Measurements from ENCODE around the gene MAN2B1.

MAN2B1 gene

DNA sequence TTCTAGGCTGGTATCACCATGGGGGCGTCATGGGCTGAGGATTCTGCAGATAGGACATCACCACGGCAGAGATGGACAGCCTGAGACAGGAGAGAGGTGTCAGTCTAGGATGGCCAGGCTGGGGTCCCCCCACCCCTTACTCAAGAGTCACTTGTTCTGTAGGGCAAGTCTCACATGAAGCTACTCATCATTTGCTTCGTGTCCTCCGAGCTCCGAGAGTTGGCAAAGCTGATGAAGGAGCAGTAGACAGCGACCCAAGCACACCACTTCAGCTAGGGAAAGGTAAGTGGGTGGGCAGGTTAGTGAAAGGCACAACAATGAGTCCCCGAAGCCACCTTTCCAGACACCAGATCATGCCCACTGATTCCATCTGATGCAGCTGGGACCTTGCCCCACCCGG, 1.8 kb upstream of the MAN2B1 start:
- TF ChIP-seq, protein P1, sequence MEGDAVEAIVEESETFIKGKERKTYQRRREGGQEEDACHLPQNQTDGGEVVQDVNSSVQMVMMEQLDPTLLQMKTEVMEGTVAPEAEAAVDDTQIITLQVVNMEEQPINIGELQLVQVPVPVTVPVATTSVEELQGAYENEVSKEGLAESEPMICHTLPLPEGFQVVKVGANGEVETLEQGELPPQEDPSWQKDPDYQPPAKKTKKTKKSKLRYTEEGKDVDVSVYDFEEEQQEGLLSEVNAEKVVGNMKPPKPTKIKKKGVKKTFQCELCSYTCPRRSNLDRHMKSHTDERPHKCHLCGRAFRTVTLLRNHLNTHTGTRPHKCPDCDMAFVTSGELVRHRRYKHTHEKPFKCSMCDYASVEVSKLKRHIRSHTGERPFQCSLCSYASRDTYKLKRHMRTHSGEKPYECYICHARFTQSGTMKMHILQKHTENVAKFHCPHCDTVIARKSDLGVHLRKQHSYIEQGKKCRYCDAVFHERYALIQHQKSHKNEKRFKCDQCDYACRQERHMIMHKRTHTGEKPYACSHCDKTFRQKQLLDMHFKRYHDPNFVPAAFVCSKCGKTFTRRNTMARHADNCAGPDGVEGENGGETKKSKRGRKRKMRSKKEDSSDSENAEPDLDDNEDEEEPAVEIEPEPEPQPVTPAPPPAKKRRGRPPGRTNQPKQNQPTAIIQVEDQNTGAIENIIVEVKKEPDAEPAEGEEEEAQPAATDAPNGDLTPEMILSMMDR (IDR thresholded peaks at IDR 0.05; ENCODE audit: borderline replicate concordance, insufficient read depth, low read depth, low read length) = no peak
- H3K4me3 ChIP-seq (ENCODE audit: low read depth, low read length) = peak overlapping the region; percentile 85

DNA sequence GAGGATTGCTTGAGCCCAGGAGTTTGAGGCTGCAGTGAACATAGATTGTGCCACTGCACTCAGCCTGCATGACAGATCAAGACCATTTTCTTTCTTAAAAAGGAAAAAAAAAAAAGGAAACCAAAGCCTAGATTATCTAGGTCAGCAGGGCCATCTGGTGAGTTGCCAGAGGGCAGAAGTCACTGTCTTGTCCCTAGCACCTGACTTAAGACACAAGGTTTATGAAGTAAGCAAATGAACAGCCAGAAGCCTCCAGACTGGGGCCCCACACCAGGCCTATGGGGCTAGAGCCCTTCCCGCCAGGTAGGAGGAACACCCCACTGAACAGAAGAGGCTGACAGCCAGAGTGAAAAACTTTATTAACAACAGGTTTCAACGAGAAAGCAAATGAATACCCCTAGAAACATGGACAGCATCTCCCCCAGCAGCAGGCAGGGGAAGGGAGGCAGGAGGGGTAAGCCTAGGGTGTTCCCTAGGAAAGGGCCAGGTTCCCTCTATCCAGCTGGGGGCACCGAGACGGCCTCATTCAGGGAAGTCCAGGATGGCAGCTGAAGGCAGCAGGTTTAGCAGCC, 1.3 kb upstream of the MAN2B1 start:
- no peak overlapping the region for H3K4me3 ChIP-seq (ENCODE audit: low read depth, low read length)
- TF ChIP-seq, protein P1 (IDR thresholded peaks at IDR 0.05; ENCODE audit: borderline replicate concordance, insufficient read depth, low read depth, low read length) = no peak

DNA sequence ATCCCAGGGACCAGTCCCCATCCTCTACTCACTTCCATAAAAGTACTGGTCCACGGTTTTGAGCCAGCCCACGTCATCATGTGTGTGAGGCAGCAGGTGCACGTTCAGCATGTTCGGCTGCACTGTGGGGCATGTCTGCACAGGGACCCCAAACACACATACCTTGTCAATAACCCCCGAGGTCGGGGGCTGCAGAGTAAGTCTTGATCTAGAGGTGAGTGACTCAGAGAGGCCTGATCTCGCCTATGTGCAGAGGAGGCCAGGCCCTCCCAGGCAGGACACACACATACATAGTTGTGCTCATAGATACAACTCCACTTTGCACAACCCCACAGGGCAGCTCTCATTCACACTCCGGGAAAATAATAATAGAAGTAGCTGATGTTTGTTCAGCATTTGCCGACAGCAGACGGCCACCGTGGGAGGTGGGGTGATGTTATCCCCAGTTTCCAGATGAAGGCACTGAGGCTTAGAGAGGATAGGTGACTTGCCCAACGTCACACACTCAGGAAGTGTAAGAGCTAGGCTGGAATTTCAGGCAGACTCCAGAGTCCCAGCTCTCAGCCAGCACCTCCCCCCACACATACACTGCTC, 774 bp downstream of the MAN2B1 start:
- TF ChIP-seq, protein P1 (IDR thresholded peaks at IDR 0.05; ENCODE audit: borderline replicate concordance, insufficient read depth, low read depth, low read length) = no peak
- H3K4me3 ChIP-seq (ENCODE audit: low read depth, low read length) = peak overlapping the region; percentile 72

- TF ChIP-seq, protein P1 (IDR thresholded peaks at IDR 0.05; ENCODE audit: borderline replicate concordance, insufficient read depth, low read depth, low read length) = no peak
- peak overlapping the region; percentile 72 for H3K4me3 ChIP-seq (ENCODE audit: low read depth, low read length)
Measured at GRCh38 chr19:12665281-12665573, 1.3 kb downstream of the MAN2B1 start.

GRCh38 chr19:12664406-12665280, 1.9 kb downstream of the MAN2B1 start:
- peak overlapping the region; percentile 72 for H3K4me3 ChIP-seq (ENCODE audit: low read depth, low read length)
- TF ChIP-seq, protein P1 (IDR thresholded peaks at IDR 0.05; ENCODE audit: borderline replicate concordance, insufficient read depth, low read depth, low read length) = no peak

GRCh38 chr19:12660980-12661379, 5.6 kb downstream of the MAN2B1 start:
- TF ChIP-seq, protein P1 (IDR thresholded peaks at IDR 0.05; ENCODE audit: borderline replicate concordance, insufficient read depth, low read depth, low read length) = no peak
- no peak overlapping the region for H3K4me3 ChIP-seq (ENCODE audit: low read depth, low read length)
